Right lobe of liver (tissue), 6 donors: ENCODE measurements around the gene HPS1. TPM values are rescaled to one million over a fixed set of nuclear protein-coding genes. Genes with fewer than 3 reads are reported as not detected.

ENCODE experiments used
- ATAC-seq, 4 donors: fragments of 200-7000 bp; cut with Tn5 transposase; one replicate each; pipeline ENCODE4 v1.9.1; 2020; ENCODE audit warnings: mild to moderate bottlenecking in 4 of 4, moderate library complexity in 4 of 4
- DNase-seq, 3 donors: peaks; one replicate each; pipeline ENCODE4 v3.0.0-alpha.2; 2020
- H3K27ac ChIP-seq, 3 donors: fragments of 200-600 bp; one replicate each; pipeline ENCODE4 v1.8.0; 2022
- H3K27me3 ChIP-seq, 2 donors: fragments of 200-600 bp; one replicate each; pipeline ENCODE4 v1.8.0; 2022
- H3K36me3 ChIP-seq, 4 donors: fragments of 200-600 bp; sonication (generic) in 1 of 4; one replicate each; pipeline versions ENCODE4 v1.5.1 to v1.8.0; 2017 to 2022; ENCODE audit warnings: control low read depth in 1 of 4
- H3K4me1 ChIP-seq, 4 donors: fragments of 200-600 bp; sonication (generic) in 1 of 4; one replicate each; pipeline versions ENCODE4 v1.5.1 to v1.8.0; 2017 to 2022; ENCODE audit warnings: control low read depth in 1 of 4
- H3K4me3 ChIP-seq, 3 donors: fragments of 200-600 bp; one replicate each; pipeline ENCODE4 v1.8.0; 2022
- H3K9me3 ChIP-seq, 4 donors: fragments of 200-600 bp; sonication (generic) in 1 of 4; one replicate each; pipeline versions ENCODE4 v1.5.1 to v1.8.0; 2017 to 2022; ENCODE audit warnings: control low read depth in 1 of 4
- CTCF ChIP-seq, 4 donors: fragments of 200-600 bp in 3 of 4; fragments of 450-650 bp in 1 of 4; IDR thresholded peaks; one replicate each; pipeline versions ENCODE4 v1.5.1 to v1.8.0; 2016 to 2022; ENCODE audit warnings: antibody characterized with exemption in 4 of 4, mild to moderate bottlenecking in 2 of 4
- POLR2A ChIP-seq: fragments of 450-650 bp; IDR thresholded peaks from one replicate; pipeline ENCODE4 v1.6.1; 2017; ENCODE audit warnings: antibody characterized with exemption, mild to moderate bottlenecking
- WGBS: methylation state at CpG from one replicate; pipeline ENCODE4 v1.1.6; 2018; ENCODE audit warnings: low coverage, low lambda C conversion rate; ENCODE audit not compliant: insufficient coverage; ENCODE audit errors: missing lambda C conversion rate; 5-methylcytosine and 5-hydroxymethylcytosine counted together
- intact Hi-C, 2 donors: fragments of 100-400 bp; cut with DNase I; formaldehyde crosslinking; loops; one replicate each; pipeline versions ENCODE4 v1.11.2 to v1.14.1; 2022
- total RNA-seq, 6 experiments: library from RNA; depleted of rRNA in 2 of 6; stranded (reverse); fragments of >200 nt in 2 of 6; fragmentation: NEBNext Ultra II Directional in 3 of 6; extraction: Animal tissue kit (Norgen Biotek cat#: 25700) in 3 of 6; gene quantifications; one replicate each; pipeline versions ENCODE4 v1.1.0 to v1.2.4, GENCODE V29; 2016 to 2023
- donor health status: DM: no; HTN: yes; CAD: no.
- donor health status: DM: no; HTN: no; CAD: no.
- donor health status: DM: no; HTN: no; CAD: no.
- donor health status: DM: no; HTN: yes; CAD: no.
- donor health status: DM: no; HTN: yes; CAD: no.

The HPS1 gene
- total RNA-seq, 6 experiments from 2014 or later, result 18.2 to 44.5 (median 32.0) TPM

DNA sequence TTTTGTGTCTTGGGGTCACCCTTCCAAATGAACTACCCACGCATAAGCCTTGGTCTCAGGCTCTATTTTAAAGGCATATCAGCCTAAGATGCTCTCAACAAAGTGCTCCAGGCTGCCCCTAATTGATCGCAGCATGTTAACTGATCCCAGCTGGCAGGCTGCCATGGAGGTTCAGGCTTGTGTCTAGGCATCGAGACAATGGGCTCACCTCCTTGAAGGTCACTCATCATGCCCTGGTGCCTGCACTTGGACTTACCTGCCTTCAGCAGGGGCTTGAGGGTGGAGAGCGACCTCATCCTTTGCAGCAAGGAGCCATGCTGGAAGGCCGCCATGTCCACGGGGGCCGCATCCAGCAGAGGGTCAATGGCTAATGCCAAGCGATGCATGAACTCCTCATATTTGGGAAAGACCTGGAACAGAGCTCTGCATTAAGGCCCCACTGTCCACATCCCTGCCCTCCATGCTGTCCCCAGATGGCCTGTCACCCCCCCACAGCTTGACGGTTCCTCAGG, 49.6 kb downstream of the HPS1 start:
- DNase-seq (no peak), ATAC-seq (no peak)
- intact Hi-C loops, result no loop called here
- Histone ChIP-seq H3K27ac (no peak overlapping the region), H3K36me3 (peaks cover 0 to 7% (median 0%) of the 10 kb centered on the region in 4 donors), H3K27me3 (no peaks in the 10 kb centered on the region), H3K4me1 (peaks cover 0 to 18% (median 3%) of the 10 kb centered on the region in 4 donors), H3K4me3 (no peak overlapping the region), H3K9me3 (no peaks in the 10 kb centered on the region)
- WGBS, result 96% methylated on average over 3 of the region's 9 CpGs
- TF ChIP-seq CTCF (IDR thresholded peaks at IDR 0.05), result no peak
- TF ChIP-seq POLR2A, result no peak

- WGBS, result 72% methylated on average over 6 of the region's 6 CpGs
- ATAC-seq, result peak in 3 of 4 donors; percentile 83 to 90 (median 87)
- no peaks in the 10 kb centered on the region for H3K9me3 ChIP-seq
- H3K4me1 ChIP-seq, result peaks cover 0 to 18% (median 3%) of the 10 kb centered on the region in 4 donors
- H3K27me3 ChIP-seq, result no peaks in the 10 kb centered on the region
- TF ChIP-seq CTCF (IDR thresholded peaks at IDR 0.05) (no peak), POLR2A (no peak)
- peak in 1 of 3 donors; percentile 71 for DNase-seq
- peaks cover 0 to 7% (median 0%) of the 10 kb centered on the region in 4 donors for H3K36me3 ChIP-seq
- peak overlapping the region in 1 of 3 donors; percentile 33 for H3K27ac ChIP-seq
- H3K4me3 ChIP-seq, result no peak overlapping the region
- intact Hi-C loops, result no loop called here
These were observed 50.4 kb downstream of the HPS1 start for GRCh38 chr10:98396096-98397063.

DNA sequence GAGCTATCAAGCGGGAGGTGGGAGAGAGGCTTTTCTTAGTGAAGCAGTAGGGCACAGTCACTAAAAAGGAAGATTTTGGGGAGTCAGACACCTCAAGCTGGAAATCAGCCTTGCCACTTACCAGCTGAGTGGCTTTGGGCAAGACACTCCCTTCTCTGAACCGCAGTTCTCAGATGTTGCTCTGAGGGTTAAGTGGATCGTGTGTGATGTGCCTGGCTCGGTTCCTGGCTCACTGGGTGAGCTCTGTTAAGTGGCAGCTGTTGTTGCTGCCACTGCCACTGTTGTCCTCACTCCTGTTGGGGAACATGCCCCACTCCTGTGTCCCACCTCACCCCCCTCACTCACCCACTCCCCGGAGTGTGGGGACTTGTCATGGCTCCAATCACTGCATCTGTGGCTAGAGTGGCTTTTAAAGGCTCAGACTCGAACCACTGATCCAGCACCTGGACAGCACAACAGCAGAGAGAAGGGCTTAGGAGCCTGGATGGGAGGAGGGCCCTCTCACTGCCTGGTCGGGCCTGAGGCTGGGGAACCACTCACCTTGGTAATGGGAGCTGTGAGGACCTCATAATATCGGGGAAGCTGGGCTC, 51.8 kb downstream of the HPS1 start:
- peaks cover 0 to 18% (median 3%) of the 10 kb centered on the region in 4 donors for H3K4me1 ChIP-seq
- intact Hi-C loops, result no loop called here
- H3K27ac ChIP-seq, result no peak overlapping the region
- TF ChIP-seq CTCF (IDR thresholded peaks at IDR 0.05), result no peak
- TF ChIP-seq POLR2A, result no peak
- H3K27me3 ChIP-seq, result no peaks in the 10 kb centered on the region
- no peak for DNase-seq
- ATAC-seq, result no peak
- no peak overlapping the region for H3K4me3 ChIP-seq
- 60% methylated on average over 1 of the region's 8 CpGs for WGBS
- H3K36me3 ChIP-seq, result peaks cover 0 to 7% (median 0%) of the 10 kb centered on the region in 4 donors
- no peaks in the 10 kb centered on the region for H3K9me3 ChIP-seq

DNA sequence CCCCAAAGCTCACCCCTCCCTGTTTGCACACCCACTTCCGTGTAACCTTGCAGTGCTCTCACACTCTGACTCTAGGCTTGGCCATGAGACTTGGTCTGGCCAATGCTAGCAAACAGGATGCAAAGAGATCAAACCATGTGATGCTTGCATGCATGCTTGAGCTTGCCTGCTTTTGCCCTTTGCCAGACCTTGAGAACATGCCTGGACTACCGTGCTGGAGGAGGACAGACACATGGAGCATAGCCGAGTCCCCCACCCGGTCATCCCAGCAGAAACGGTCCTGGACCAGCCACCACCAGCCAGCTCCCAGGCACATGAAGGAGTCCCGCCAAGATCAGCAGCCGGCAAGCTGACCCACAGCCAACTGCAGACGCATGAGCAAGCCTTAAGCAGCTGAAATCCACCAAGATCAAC, 55.1 kb downstream of the HPS1 start:
- Histone ChIP-seq H3K9me3 (no peaks in the 10 kb centered on the region), H3K4me3 (no peak overlapping the region), H3K27me3 (no peaks in the 10 kb centered on the region), H3K27ac (no peak overlapping the region), H3K4me1 (peaks cover 0 to 12% (median 2%) of the 10 kb centered on the region in 4 donors), H3K36me3 (peaks cover 0 to 7% (median 0%) of the 10 kb centered on the region in 4 donors)
- TF ChIP-seq CTCF (IDR thresholded peaks at IDR 0.05) (no peak), POLR2A (no peak)
- intact Hi-C loops, result no loop called here
- WGBS, result 86% methylated on average over 7 of the region's 8 CpGs
- DNase-seq, result no peak
- peak in 1 of 4 donors; percentile 15 for ATAC-seq
